GM19043 (cell line): ENCODE measurements around the gene ADRM1.

ENCODE experiments used
- ATAC-seq: cut with Tn5 transposase; IDR thresholded peaks from one replicate; pipeline ENCODE4 v1.9.1; 2021; ENCODE audit warnings: low read depth; ENCODE audit not compliant: unreplicated experiment

Gene ADRM1

GRCh38 chr20:62322492-62323041 is 19.8 kb downstream of the ADRM1 start:
- ATAC-seq, result no peak

GRCh38 chr20:62323146-62323979 is 20.6 kb downstream of the ADRM1 start:
- ATAC-seq, result no peak

GRCh38 chr20:62323980-62324906 is 21.4 kb downstream of the ADRM1 start:
- ATAC-seq, result no peak

GRCh38 chr20:62325172-62325905 is 22.5 kb downstream of the ADRM1 start:
- ATAC-seq, result no peak

- ATAC-seq, result no peak
These were observed 23.8 kb downstream of the ADRM1 start for GRCh38 chr20:62326559-62326958.

GRCh38 chr20:62326959-62327725 is 24.3 kb downstream of the ADRM1 start:
- no peak for ATAC-seq

GRCh38 chr20:62327726-62328495 is 25.1 kb downstream of the ADRM1 start:
- ATAC-seq, result no peak

GRCh38 chr20:62328684-62329388 is 26.0 kb downstream of the ADRM1 start:
- no peak for ATAC-seq

- no peak for ATAC-seq
These were observed 26.9 kb downstream of the ADRM1 start for GRCh38 chr20:62329389-62330377.

- ATAC-seq, result no peak
These were observed 27.9 kb downstream of the ADRM1 start for GRCh38 chr20:62330576-62331317.

- no peak for ATAC-seq
These were observed 28.6 kb downstream of the ADRM1 start for GRCh38 chr20:62331347-62331746.

- no peak for ATAC-seq
These were observed 29.6 kb downstream of the ADRM1 start for GRCh38 chr20:62332421-62332820.

- no peak for ATAC-seq
These were observed 30.4 kb downstream of the ADRM1 start for GRCh38 chr20:62332989-62333819.

GRCh38 chr20:62333820-62334595 is 31.2 kb downstream of the ADRM1 start:
- no peak for ATAC-seq

- no peak for ATAC-seq
These were observed 32.1 kb downstream of the ADRM1 start for GRCh38 chr20:62334881-62335280.
